ENCODE measurements around the gene NFASC. TPM values are rescaled to one million over a fixed set of nuclear protein-coding genes. Genes with fewer than 3 reads are reported as not detected.

The NFASC gene
- total RNA-seq, 4 donors from 2014 or later = 10.3 to 18.4 (median 10.9) TPM

DNA sequence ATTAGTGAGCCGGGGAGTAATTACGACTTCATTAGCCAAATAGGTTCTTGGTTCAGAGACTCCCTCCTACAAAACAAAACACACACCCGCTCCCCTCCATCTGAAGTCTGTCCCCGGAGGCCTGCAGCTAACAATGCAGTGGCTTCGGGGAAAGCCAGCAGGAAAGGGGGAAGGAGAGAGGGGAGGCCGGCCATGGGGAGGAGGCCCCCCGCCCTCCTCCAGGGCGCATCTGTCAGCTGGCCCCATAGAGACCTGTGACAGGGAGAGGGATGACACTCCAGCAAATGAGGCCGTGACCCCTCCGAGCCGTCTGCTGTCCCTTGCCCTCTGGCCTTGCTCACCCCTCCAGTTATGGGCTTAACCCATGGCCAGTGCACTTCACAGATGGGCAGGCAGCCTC is 160.2 kb downstream of the NFASC start:
- TF ChIP-seq CTCF (IDR thresholded peaks at IDR 0.05) = no peak
- DNase-seq (ENCODE audit: low spot score) (no peak), ATAC-seq (ENCODE audit: low FRiP score) (no peak)

DNA sequence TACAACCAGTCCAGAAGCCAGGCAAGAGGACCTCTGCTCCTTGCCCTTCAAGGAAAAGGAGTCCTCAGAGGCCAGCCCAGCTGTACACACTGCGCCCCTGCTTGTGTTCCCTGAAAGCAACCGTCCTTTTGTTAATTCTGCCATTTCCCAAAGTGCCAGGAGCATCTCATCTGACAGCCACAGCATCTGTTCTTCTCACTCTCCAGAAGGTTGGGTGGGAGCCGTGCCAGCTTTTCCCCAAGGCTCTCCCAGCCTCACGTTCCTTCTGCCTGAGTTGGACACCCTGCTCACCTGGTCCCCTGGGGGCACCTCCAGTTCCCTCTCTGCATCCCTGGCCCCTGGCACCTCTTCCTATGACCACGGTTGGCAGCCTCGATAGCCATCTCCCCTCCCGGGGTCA is 161.8 kb downstream of the NFASC start:
- no peak for ATAC-seq (ENCODE audit: low FRiP score)
- no peak for DNase-seq (ENCODE audit: low spot score)
- TF ChIP-seq CTCF (IDR thresholded peaks at IDR 0.05) = no peak

- DNase-seq (ENCODE audit: low spot score) (no peak), ATAC-seq (ENCODE audit: low FRiP score) (no peak)
- TF ChIP-seq CTCF (IDR thresholded peaks at IDR 0.05) = no peak
These were observed 166.9 kb downstream of the NFASC start for GRCh38 chr1:205037539-205037938.

DNA sequence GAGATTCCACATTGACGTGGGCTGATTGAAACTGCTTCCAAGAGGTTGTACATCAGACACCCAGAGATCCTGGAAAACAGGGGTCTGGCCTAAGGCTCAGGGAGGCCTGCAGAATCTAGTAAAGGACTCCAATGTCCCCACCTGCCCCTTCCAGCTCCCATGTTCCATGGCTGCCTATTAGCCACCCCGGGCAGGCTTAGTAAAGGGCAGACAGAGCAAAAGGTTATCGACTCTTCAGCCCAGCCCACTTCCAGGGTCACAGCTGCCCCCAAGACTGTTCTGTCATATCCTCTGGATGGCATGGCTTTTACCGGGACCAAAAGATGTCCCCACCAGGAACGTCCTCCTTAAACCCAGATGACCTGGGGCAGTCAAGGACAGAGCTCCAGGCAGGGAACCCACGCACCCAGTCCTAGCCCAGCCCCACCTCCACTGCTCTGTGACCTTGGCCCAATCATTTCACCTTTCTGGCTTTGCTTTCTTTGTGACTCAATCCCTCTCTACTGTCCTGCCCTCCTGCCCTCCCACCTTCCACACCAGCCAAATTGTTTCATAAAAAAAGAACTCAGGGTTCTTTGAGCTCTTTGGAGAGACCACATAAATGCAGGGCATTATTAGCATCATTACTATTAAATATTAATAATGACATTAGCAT is 167.6 kb downstream of the NFASC start:
- ATAC-seq (ENCODE audit: low FRiP score) = no peak
- no peak for DNase-seq (ENCODE audit: low spot score)
- TF ChIP-seq CTCF (IDR thresholded peaks at IDR 0.05) = no peak

DNA sequence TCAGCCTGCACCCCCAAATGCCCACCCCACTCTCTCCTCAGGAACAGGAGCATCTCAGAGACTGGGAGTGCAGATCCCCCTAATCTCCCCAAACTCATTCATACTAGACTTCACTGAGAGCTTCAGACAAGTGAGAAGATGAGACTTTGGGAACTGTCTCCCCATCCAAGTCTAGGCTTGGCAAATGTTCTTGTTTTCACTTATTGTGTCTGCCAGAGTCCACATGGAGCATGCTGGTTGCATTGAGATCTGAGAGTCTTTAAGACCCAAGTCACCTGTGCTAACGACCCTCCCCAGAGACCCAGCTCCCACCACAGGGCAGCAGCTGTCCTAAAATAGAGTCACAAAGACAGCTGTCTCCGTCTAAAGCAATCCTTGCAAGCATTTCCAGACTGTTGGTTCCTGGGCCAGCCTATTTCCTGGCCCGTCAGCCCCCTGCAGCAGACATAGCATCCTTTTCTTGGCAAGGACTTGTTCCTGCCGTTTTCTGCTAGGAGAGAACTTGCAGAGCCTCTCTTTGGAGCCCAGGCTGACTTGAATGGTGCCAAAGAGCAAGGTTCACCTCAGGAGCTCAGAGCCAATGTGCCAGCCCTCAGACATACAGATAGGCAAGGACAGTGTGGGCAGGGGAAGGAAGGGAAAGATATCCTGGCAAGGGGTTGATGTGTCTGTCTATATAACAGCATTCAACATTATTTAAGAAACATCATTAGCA is 170.5 kb downstream of the NFASC start:
- TF ChIP-seq CTCF (IDR thresholded peaks at IDR 0.05) = no peak
- DNase-seq (ENCODE audit: low spot score) = no peak
- ATAC-seq (ENCODE audit: low FRiP score) = no peak

DNA sequence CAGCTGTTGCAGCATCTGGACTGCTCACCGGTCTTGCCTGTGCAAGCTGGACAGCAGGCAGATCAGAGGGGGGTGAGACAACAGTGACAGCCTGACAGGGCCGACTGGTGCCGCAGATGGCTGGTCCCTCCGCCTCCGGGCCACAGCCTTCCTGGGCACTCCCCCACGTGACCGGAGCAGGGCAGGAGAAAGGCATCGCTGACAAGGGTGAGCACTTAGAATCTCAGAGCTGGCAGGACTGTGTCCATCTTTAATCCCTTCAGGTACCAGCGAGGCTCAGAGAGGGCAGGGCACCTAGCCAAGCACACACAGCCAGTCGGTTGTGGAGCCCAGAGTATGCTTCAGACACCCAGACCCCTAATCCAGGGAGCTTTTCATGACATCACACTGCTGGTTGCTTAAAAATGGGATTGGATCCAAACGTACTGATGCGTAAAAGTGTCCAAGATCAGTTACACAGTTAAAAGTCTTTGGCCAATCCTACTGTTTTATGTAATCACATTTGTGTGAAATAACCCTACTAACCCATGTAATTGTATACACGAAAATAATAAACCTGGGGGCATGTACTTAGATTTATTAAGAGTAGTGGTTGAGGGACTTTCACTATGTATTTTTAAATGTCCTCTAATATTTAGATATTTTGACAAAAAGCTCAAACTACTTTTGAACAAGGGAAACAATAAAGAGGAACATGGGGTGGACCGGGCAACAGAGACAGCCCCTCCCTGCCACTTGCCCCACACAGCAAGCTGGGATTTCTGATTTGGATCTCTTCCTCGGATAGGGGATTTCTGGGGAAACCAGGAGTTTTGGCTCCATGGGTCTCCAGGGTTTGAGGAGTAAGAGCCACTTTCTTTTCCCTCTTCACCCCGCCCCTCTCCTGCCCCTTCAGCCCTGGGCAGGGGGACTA is 171.6 kb downstream of the NFASC start:
- ATAC-seq (ENCODE audit: low FRiP score) = no peak
- no peak for TF ChIP-seq CTCF (IDR thresholded peaks at IDR 0.05)
- no peak for DNase-seq (ENCODE audit: low spot score)
